SK-MEL-5 (cell line): ENCODE results near the gene RTN3. TPM values are rescaled to one million over a fixed set of nuclear protein-coding genes. Genes with fewer than 3 reads are reported as not detected.
"Not testable (repeated sequence)": the region's sequence is repeated elsewhere in the genome, so short reads cannot be mapped to it uniquely, and the experiment has no call there.

Source experiments
- DNase-seq: peaks from one replicate; pipeline ENCODE4 v3.0.0-alpha.2; 2016; ENCODE audit warnings: low read depth, low spot score
- in situ Hi-C: cut with HindIII; loops from 2 replicates; pipeline ENCODE4 v1.10.0; 2016; ENCODE audit warnings: low sequenced_read_pairs, high pct_unique_total_duplicates, low pct_unique_long_range_greater_than_20kb
- total RNA-seq: library from RNA; depleted of rRNA; stranded (reverse); fragments of >200 nt; shearing (Covaris generic); gene quantifications from 2 replicates; pipeline ENCODE4 v1.2.3, GENCODE V29; 2014

The RTN3 gene
- total RNA-seq, 1 experiment from 2014 or later: 36.4 TPM

GRCh38 chr11:63762654-63763495 is 81.6 kb downstream of the RTN3 start:
- in situ Hi-C loops: no loop called here

GRCh38 chr11:63763496-63764339 is 82.4 kb downstream of the RTN3 start:
- DNase-seq: no peak
- in situ Hi-C loops: no loop called here

More at GRCh38 chr11:63762654-63763495, 81.6 kb downstream of the RTN3 start:
- DNase-seq: no peak

GRCh38 chr11:63764340-63764678 is 83.0 kb downstream of the RTN3 start:
- in situ Hi-C loops: no loop called here

GRCh38 chr11:63764679-63765647 is 83.7 kb downstream of the RTN3 start:
- in situ Hi-C loops: no loop called here
- DNase-seq: no peak

More at GRCh38 chr11:63764340-63764678, 83.0 kb downstream of the RTN3 start:
- DNase-seq: no peak

- in situ Hi-C loops: no loop called here
- no peak for DNase-seq
These were observed 84.5 kb downstream of the RTN3 start for GRCh38 chr11:63765688-63766241.

GRCh38 chr11:63766531-63767235 is 85.4 kb downstream of the RTN3 start:
- in situ Hi-C loops: no loop called here
- no peak for DNase-seq

- DNase-seq: no peak
- in situ Hi-C loops: no loop called here
These were observed 85.9 kb downstream of the RTN3 start for GRCh38 chr11:63767267-63767564.

- DNase-seq: peak; percentile 72
- in situ Hi-C loops: no loop called here
These were observed 86.4 kb downstream of the RTN3 start for GRCh38 chr11:63767565-63768236.

- peak; percentile 55 for DNase-seq
- in situ Hi-C loops: no loop called here
These were observed 87.1 kb downstream of the RTN3 start, which contains the start of gene ZFTA for GRCh38 chr11:63768237-63769041. Gene ZFTA, minus strand, starts transcription at chr11:63768775. Its CDS starts 153 bp downstream, at chr11:63768622.

- DNase-seq: peak; percentile 14
- in situ Hi-C loops: no loop called here
These were observed 87.9 kb downstream of the RTN3 start for GRCh38 chr11:63769042-63769713.

GRCh38 chr11:63769714-63770455 is 88.6 kb downstream of the RTN3 start:
- in situ Hi-C loops: no loop called here

GRCh38 chr11:63770763-63771162 is 89.5 kb downstream of the RTN3 start:
- DNase-seq: no peak
- in situ Hi-C loops: no loop called here

More at GRCh38 chr11:63769714-63770455, 88.6 kb downstream of the RTN3 start:
- no peak for DNase-seq

- DNase-seq: not testable (repeated sequence)
These were observed 90.5 kb downstream of the RTN3 start for GRCh38 chr11:63771741-63772318.

GRCh38 chr11:63775191-63775590 is 93.9 kb downstream of the RTN3 start:
- in situ Hi-C loops: no loop called here
- no peak for DNase-seq

More at GRCh38 chr11:63771741-63772318, 90.5 kb downstream of the RTN3 start:
- in situ Hi-C loops: not testable (repeated sequence)
